Spleen (tissue), 7 donors: ENCODE measurements around the gene ITPKB.

Experiments used
- CTCF ChIP-seq, 11 experiments: fragments of 200-600 bp in 7 of 11; fragments of 450-650 bp in 4 of 11; sonication (generic) in 4 of 11; IDR thresholded peaks in 8 of 11; conservative IDR thresholded peaks in 3 of 11; 1 replicate in 7 of 11; 2 replicates in 4 of 11; pipeline versions ENCODE4 v1.4.0 to v1.8.0; 2016 to 2021; ENCODE audit warnings: antibody characterized with exemption in 11 of 11, inconsistent platforms in 4 of 11, mild to moderate bottlenecking in 1 of 11
- POLR2A ChIP-seq, 3 donors: fragments of 450-650 bp; IDR thresholded peaks; one replicate each; pipeline ENCODE4 v1.5.1; 2017; ENCODE audit warnings: antibody characterized with exemption in 3 of 3, mild to moderate bottlenecking in 1 of 3
- POLR2AphosphoS5 ChIP-seq, 3 donors: sonication (generic); formaldehyde crosslinking; IDR thresholded peaks; one replicate each; pipeline ENCODE4 v1.5.1; 2017; ENCODE audit warnings: antibody characterized with exemption in 3 of 3
- donor health status: DM: no; HTN: no; CAD: no; lungs with moderate emphysema.
- donor health status: DM: no; HTN: no; CAD: no.
- donor health status: DM: no; HTN: no; CAD: no.

GRCh38 chr1:226665505-226666163 is 73.4 kb downstream of the ITPKB start:
- TF ChIP-seq CTCF (IDR thresholded peaks at IDR 0.05 in 8 of 11, conservative IDR thresholded peaks at IDR 0.05 in 3 of 11) (no peak), POLR2A (IDR thresholded peaks at IDR 0.05) (no peak), POLR2AphosphoS5 (IDR thresholded peaks at IDR 0.05) (no peak)
